ENCODE measurements around the gene ANAPC4. TPM values are rescaled to one million over a fixed set of nuclear protein-coding genes. Genes with fewer than 3 reads are reported as not detected.

Gene ANAPC4
- total and polyA plus RNA-seq, 2 donors (not counting 1 experiment from before 2014, with no cell fraction given), result 15.9 to 27.1 TPM

DNA sequence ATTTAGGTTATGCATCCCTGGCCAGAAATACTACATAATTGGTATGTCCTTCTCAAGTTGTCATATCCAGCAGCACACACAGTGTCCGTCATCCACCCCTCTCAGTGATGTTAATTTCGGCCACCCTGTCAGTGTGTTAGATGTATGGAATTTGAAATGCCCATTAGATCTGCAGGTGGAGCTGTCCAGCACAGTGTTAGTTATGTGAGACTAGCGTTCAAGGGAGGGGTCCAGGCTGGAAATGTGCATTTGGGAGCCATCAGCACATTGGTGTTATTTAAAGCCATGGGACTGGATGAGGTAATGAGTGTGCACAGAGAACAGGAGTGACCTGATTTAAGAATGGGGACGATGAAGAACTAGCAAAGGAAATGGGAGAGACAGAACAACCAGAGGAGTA, 22.4 kb downstream of the ANAPC4 start:
- no peak for DNase-seq (ENCODE audit: low read depth in 2 of 2)
- TF ChIP-seq CTCF (conservative IDR thresholded peaks at IDR 0.05 in 1 of 2, IDR thresholded peaks at IDR 0.05 in 1 of 2; ENCODE audit: low read depth in 1 of 2, low read length in 2 of 2) (no peak), EZH2 (IDR thresholded peaks at IDR 0.05; ENCODE audit: low read length, missing control alignments) (no peak)
- H3K79me2 ChIP-seq (ENCODE audit: control insufficient read depth, insufficient read depth, low read length), result no peaks in the 10 kb centered on the region
- no peak overlapping the region for H3K9ac ChIP-seq (ENCODE audit: insufficient read depth, low read length)
- no peaks in the 10 kb centered on the region for H4K20me1 ChIP-seq (ENCODE audit: control insufficient read depth, extremely low read depth, insufficient read depth, low read length)
- H3K4me1 ChIP-seq (ENCODE audit: control insufficient read depth, extremely low read depth, insufficient read depth, low read length), result no peaks in the 10 kb centered on the region
- H3K9me3 ChIP-seq (ENCODE audit: control insufficient read depth, insufficient read depth, low read depth, low read length), result no peaks in the 10 kb centered on the region
- no peak overlapping the region for H3K4me3 ChIP-seq (replicated peaks in 1 of 4; ENCODE audit: control extremely low read depth in 1 of 4, insufficient read depth in 1 of 4, low read depth in 3 of 4, low read length in 4 of 4)
- no peak overlapping the region for H3K27ac ChIP-seq (ENCODE audit: insufficient read depth, low read length)
- no peak overlapping the region for H2AFZ ChIP-seq (ENCODE audit: low read length)
- H3K36me3 ChIP-seq (ENCODE audit: control insufficient read depth, insufficient read depth, low read length), result peaks cover 1% of the 10 kb centered on the region
- no peaks in the 10 kb centered on the region for H3K27me3 ChIP-seq (ENCODE audit: control insufficient read depth, insufficient read depth, low read length)
- no peak overlapping the region for H3K4me2 ChIP-seq (ENCODE audit: extremely low read depth, insufficient read depth, low read length)

DNA sequence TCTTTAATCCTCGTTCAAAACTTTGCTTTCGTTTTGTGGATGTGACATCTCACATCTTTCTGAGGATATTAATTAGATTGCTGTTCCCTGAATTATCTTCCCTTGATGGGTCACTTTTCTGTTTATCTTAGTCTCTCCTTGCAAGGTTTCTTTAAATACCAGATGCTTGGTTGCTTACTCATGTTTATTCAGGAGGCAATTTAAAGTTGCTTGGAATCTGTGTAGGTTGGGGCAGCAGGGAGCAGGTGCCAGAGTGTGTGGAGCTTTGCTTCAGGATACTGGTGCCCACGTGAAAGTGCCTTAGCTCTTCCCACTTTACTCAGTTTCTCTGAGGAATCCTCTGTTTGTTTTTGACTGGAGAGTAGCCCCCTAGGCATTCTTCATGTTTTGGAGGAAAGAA, 24.0 kb downstream of the ANAPC4 start:
- H3K9ac ChIP-seq (ENCODE audit: insufficient read depth, low read length), result no peak overlapping the region
- no peak overlapping the region for H3K4me2 ChIP-seq (ENCODE audit: extremely low read depth, insufficient read depth, low read length)
- H4K20me1 ChIP-seq (ENCODE audit: control insufficient read depth, extremely low read depth, insufficient read depth, low read length), result no peaks in the 10 kb centered on the region
- no peak overlapping the region for H2AFZ ChIP-seq (ENCODE audit: low read length)
- no peaks in the 10 kb centered on the region for H3K27me3 ChIP-seq (ENCODE audit: control insufficient read depth, insufficient read depth, low read length)
- H3K36me3 ChIP-seq (ENCODE audit: control insufficient read depth, insufficient read depth, low read length), result no peaks in the 10 kb centered on the region
- peak in 1 of 2 donors; percentile 75 for DNase-seq (ENCODE audit: low read depth in 2 of 2)
- TF ChIP-seq EZH2 (IDR thresholded peaks at IDR 0.05; ENCODE audit: low read length, missing control alignments) (no peak), CTCF (conservative IDR thresholded peaks at IDR 0.05 in 1 of 2, IDR thresholded peaks at IDR 0.05 in 1 of 2; ENCODE audit: low read depth in 1 of 2, low read length in 2 of 2) (no peak)
- no peaks in the 10 kb centered on the region for H3K4me1 ChIP-seq (ENCODE audit: control insufficient read depth, extremely low read depth, insufficient read depth, low read length)
- no peaks in the 10 kb centered on the region for H3K9me3 ChIP-seq (ENCODE audit: control insufficient read depth, insufficient read depth, low read depth, low read length)
- no peak overlapping the region for H3K4me3 ChIP-seq (replicated peaks in 1 of 4; ENCODE audit: control extremely low read depth in 1 of 4, insufficient read depth in 1 of 4, low read depth in 3 of 4, low read length in 4 of 4)
- no peaks in the 10 kb centered on the region for H3K79me2 ChIP-seq (ENCODE audit: control insufficient read depth, insufficient read depth, low read length)
- no peak overlapping the region for H3K27ac ChIP-seq (ENCODE audit: insufficient read depth, low read length)

DNA sequence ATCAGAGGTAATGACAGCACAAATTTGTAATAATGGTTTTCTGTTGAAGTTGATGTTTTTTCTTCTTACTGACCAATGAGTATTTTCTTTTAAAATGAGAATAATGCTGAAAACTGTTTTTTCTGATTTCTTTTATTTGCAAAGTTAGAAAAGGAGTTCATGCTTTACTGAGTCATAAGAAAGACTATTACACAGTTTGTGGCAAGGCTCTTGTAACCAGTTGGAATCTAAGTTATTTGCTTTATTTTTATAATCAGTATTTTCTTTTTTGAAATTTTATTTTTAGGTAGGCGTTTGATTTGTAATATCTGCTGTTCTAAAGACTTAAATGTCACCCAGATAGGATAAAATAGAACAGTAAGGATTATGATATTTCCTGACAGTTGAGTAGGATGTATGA, 25.5 kb downstream of the ANAPC4 start:
- Histone ChIP-seq H3K4me3 (replicated peaks in 1 of 4; ENCODE audit: control extremely low read depth in 1 of 4, insufficient read depth in 1 of 4, low read depth in 3 of 4, low read length in 4 of 4) (no peak overlapping the region), H3K4me2 (ENCODE audit: extremely low read depth, insufficient read depth, low read length) (no peak overlapping the region), H3K9ac (ENCODE audit: insufficient read depth, low read length) (no peak overlapping the region), H4K20me1 (ENCODE audit: control insufficient read depth, extremely low read depth, insufficient read depth, low read length) (no peaks in the 10 kb centered on the region), H3K79me2 (ENCODE audit: control insufficient read depth, insufficient read depth, low read length) (no peaks in the 10 kb centered on the region), H2AFZ (ENCODE audit: low read length) (no peak overlapping the region), H3K27me3 (ENCODE audit: control insufficient read depth, insufficient read depth, low read length) (no peaks in the 10 kb centered on the region), H3K27ac (ENCODE audit: insufficient read depth, low read length) (no peak overlapping the region), H3K9me3 (ENCODE audit: control insufficient read depth, insufficient read depth, low read depth, low read length) (no peaks in the 10 kb centered on the region), H3K4me1 (ENCODE audit: control insufficient read depth, extremely low read depth, insufficient read depth, low read length) (no peaks in the 10 kb centered on the region), H3K36me3 (ENCODE audit: control insufficient read depth, insufficient read depth, low read length) (no peaks in the 10 kb centered on the region)
- TF ChIP-seq CTCF (conservative IDR thresholded peaks at IDR 0.05 in 1 of 2, IDR thresholded peaks at IDR 0.05 in 1 of 2; ENCODE audit: low read depth in 1 of 2, low read length in 2 of 2) (no peak), EZH2 (IDR thresholded peaks at IDR 0.05; ENCODE audit: low read length, missing control alignments) (no peak)
- peak in 1 of 2 donors; percentile 56 for DNase-seq (ENCODE audit: low read depth in 2 of 2)

Measured in fibroblast of lung (primary cell).